Suppressor macrophage (primary cell): Measurements from ENCODE around the gene TIAL1.

ENCODE experiments used
- DNase-seq, 4 experiments: peaks; one replicate each; pipeline ENCODE4 v3.0.0-alpha.2; 2020 to 2022

Gene TIAL1

DNA sequence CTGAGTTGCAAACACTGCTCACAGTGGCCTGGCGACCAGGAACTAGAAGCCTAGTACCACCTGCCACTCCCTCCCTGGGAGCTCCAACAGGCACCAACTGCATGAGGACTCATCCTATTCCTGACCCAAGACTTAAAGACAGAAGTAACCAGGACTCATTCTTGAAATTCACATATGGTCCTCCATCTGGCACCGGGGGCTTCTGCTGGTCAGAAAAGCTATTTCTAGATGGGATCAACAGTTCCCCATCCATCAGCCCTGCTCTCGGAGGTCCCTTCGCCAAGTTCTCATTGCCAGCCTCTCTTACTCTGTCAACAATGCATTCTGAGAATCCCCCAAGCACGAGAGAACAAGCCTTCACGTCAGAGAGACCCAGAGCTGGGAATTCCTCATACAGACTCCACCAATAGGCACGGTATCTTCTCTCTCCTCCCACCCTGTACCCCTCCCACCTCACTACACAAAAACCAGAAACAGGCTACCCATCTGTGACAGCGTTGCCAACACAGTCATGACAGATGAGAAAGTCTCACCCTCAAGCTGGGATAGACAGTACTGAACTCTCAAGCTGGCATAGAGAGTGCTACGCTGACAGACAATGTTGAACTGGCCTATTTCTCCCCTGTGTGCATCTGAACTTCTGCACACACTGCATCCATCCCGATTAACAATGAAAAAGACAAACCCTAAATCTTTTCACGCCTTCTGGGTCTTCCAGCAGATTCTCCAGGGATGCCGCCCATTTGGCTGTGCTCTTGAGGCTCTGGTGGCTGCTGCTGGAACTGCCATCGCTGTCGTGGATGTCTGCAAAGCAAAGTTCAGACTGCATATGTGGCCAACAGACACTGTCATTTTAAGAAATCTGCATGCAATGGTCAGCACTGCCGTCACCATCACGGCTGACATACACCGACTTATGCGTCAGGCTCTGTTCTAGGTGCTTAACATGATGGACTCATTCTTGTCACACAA lies 69.9 kb downstream of the TIAL1 start:
- DNase-seq: no peak

DNA sequence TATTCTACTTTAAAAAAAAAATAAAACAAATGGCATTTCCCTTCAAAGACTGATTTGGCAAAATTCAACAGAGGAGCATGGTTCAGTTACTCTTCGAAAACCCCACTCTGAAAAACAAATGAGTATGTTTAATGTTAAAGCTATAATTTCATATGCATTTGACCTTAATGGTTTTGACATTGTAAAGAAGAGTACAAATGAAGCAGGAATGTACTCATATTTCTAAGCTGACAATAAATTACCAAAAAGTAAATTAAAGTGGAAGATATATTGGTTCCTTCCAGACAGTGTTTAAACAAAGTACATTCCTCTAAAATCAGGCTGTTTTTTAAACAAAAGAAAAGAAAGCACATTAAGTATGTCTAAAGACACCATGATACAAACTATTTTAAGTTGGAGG lies 70.6 kb downstream of the TIAL1 start:
- no peak for DNase-seq

GRCh38 chr10:119525116-119525515 lies 71.6 kb downstream of the TIAL1 start:
- no peak for DNase-seq

DNA sequence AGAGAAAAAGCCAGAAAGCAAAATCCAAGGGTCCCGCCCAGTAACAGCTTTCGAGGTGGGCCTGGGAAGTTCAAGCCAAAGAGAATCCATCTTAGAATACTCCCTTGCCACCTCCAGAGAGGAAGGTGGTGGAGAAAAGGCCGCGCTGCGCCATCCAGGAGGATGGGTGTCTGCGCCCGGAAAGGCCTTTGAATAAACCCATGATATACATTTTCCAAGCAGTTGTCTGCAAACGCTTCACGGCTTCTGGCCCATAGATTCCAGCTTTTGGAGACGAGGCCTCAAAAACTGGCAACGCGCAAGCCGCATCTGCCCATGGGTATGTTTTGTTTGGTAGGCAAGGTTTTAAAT lies 72.1 kb downstream of the TIAL1 start:
- DNase-seq: no peak

- DNase-seq: peak in 1 of 4 experiments; percentile 35
Measured at GRCh38 chr10:119523895-119524719, 72.7 kb downstream of the TIAL1 start.
